ENCODE results near the gene OTUD7B. TPM values are rescaled to one million over a fixed set of nuclear protein-coding genes. Genes with fewer than 3 reads are reported as not detected.

Gene OTUD7B
- total and polyA plus RNA-seq, 10 of the 15 experiments (the other 5 are each of a cell fraction or from before 2014, with no cell fraction given) = 1.7 to 24.9 (median 6.6) TPM

DNA sequence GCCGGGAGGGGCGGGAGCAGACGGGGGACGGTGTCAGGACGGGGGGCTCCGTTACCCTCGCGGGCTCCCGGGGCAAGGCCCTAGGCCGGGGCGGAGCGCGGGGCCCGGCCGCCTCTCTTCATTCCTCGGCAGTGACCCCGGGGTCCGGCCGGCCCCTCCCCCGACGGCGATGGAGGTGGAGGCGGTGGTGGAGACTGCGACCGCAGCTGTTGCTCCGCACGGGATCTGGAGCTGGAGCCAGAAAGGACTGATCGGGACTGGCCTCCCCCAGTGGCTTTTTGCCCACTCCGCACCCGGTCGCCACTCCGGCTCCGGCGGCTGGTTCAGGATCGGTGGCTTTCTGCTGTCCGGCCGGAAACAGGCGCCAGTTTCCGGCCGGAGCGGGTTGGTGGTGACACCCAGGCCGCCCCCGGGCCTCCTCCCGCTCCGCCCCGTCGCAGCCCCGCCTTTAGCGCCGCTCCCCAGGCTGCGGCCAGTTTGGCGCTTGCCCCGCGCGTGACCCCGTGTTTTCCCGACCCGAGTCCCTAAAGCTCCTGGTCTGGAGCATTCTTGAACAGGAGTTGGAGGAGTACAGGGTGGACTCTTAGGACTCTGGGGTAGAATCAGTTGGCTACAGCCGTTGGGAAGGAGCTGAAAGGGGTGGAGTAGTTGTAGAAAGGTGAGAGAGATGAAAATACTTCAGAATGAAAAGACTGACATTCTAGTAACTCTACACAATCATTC, at the start of gene OTUD7B (continued):
- TF ChIP-seq, protein P1, sequence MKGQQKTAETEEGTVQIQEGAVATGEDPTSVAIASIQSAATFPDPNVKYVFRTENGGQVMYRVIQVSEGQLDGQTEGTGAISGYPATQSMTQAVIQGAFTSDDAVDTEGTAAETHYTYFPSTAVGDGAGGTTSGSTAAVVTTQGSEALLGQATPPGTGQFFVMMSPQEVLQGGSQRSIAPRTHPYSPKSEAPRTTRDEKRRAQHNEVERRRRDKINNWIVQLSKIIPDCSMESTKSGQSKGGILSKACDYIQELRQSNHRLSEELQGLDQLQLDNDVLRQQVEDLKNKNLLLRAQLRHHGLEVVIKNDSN (IDR thresholded peaks at IDR 0.05; ENCODE audit: borderline replicate concordance, extremely low read length, insufficient read depth, low read depth, low read length) = no peak
- TF ChIP-seq SMARCA5 (IDR thresholded peaks at IDR 0.05) = peak; percentile 56; the same call in 1 of the 2 replicates
- TF ChIP-seq EGR1 (IDR thresholded peaks at IDR 0.05; ENCODE audit: borderline replicate concordance in 1 of 2, low read depth in 2 of 2, low read length in 2 of 2) = peak; percentile 30 to 96
- TF ChIP-seq RBBP5 (conservative IDR thresholded peaks at IDR 0.05) = 0 out of 2 replicates have a peak, but pooled peaks have one; percentile 49
- 0 out of 2 replicates have a peak, but pooled peaks have one; percentile 34 for TF ChIP-seq CREM (IDR thresholded peaks at IDR 0.05; ENCODE audit: low read depth)
- peak; percentile 60; the same call in 1 of the 2 replicates for TF ChIP-seq CREB1 (IDR thresholded peaks at IDR 0.05; ENCODE audit: low read depth)
- TF ChIP-seq, protein P2, sequence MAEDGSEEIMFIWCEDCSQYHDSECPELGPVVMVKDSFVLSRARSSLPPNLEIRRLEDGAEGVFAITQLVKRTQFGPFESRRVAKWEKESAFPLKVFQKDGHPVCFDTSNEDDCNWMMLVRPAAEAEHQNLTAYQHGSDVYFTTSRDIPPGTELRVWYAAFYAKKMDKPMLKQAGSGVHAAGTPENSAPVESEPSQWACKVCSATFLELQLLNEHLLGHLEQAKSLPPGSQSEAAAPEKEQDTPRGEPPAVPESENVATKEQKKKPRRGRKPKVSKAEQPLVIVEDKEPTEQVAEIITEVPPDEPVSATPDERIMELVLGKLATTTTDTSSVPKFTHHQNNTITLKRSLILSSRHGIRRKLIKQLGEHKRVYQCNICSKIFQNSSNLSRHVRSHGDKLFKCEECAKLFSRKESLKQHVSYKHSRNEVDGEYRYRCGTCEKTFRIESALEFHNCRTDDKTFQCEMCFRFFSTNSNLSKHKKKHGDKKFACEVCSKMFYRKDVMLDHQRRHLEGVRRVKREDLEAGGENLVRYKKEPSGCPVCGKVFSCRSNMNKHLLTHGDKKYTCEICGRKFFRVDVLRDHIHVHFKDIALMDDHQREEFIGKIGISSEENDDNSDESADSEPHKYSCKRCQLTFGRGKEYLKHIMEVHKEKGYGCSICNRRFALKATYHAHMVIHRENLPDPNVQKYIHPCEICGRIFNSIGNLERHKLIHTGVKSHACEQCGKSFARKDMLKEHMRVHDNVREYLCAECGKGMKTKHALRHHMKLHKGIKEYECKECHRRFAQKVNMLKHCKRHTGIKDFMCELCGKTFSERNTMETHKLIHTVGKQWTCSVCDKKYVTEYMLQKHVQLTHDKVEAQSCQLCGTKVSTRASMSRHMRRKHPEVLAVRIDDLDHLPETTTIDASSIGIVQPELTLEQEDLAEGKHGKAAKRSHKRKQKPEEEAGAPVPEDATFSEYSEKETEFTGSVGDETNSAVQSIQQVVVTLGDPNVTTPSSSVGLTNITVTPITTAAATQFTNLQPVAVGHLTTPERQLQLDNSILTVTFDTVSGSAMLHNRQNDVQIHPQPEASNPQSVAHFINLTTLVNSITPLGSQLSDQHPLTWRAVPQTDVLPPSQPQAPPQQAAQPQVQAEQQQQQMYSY (CRISPR knock-in tag; IDR thresholded peaks at IDR 0.05) = no peak
- peak; percentile 74; the same call in 1 of the 2 replicates for TF ChIP-seq SMAD5 (IDR thresholded peaks at IDR 0.05; ENCODE audit: low read depth)
- TF ChIP-seq EZH2 (IDR thresholded peaks at IDR 0.05; ENCODE audit: borderline replicate concordance, control insufficient read depth, low read depth, low read length) = no peak
- peak; percentile 81 for TF ChIP-seq YY1 (IDR thresholded peaks at IDR 0.05; ENCODE audit: low read depth, low read length)
- TF ChIP-seq, protein P3, sequence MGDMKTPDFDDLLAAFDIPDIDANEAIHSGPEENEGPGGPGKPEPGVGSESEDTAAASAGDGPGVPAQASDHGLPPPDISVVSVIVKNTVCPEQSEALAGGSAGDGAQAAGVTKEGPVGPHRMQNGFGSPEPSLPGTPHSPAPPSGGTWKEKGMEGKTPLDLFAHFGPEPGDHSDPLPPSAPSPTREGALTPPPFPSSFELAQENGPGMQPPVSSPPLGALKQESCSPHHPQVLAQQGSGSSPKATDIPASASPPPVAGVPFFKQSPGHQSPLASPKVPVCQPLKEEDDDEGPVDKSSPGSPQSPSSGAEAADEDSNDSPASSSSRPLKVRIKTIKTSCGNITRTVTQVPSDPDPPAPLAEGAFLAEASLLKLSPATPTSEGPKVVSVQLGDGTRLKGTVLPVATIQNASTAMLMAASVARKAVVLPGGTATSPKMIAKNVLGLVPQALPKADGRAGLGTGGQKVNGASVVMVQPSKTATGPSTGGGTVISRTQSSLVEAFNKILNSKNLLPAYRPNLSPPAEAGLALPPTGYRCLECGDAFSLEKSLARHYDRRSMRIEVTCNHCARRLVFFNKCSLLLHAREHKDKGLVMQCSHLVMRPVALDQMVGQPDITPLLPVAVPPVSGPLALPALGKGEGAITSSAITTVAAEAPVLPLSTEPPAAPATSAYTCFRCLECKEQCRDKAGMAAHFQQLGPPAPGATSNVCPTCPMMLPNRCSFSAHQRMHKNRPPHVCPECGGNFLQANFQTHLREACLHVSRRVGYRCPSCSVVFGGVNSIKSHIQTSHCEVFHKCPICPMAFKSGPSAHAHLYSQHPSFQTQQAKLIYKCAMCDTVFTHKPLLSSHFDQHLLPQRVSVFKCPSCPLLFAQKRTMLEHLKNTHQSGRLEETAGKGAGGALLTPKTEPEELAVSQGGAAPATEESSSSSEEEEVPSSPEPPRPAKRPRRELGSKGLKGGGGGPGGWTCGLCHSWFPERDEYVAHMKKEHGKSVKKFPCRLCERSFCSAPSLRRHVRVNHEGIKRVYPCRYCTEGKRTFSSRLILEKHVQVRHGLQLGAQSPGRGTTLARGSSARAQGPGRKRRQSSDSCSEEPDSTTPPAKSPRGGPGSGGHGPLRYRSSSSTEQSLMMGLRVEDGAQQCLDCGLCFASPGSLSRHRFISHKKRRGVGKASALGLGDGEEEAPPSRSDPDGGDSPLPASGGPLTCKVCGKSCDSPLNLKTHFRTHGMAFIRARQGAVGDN (IDR thresholded peaks at IDR 0.05) = peak; percentile 62; the same call in 1 of the 2 replicates
- TF ChIP-seq HDAC2 (IDR thresholded peaks at IDR 0.05) = no peak
- TF ChIP-seq, protein P4, sequence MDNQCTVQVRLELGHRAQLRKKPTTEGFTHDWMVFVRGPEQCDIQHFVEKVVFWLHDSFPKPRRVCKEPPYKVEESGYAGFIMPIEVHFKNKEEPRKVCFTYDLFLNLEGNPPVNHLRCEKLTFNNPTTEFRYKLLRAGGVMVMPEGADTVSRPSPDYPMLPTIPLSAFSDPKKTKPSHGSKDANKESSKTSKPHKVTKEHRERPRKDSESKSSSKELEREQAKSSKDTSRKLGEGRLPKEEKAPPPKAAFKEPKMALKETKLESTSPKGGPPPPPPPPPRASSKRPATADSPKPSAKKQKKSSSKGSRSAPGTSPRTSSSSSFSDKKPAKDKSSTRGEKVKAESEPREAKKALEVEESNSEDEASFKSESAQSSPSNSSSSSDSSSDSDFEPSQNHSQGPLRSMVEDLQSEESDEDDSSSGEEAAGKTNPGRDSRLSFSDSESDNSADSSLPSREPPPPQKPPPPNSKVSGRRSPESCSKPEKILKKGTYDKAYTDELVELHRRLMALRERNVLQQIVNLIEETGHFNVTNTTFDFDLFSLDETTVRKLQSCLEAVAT (IDR thresholded peaks at IDR 0.05) = peak; percentile 47; the same call in 1 of the 2 replicates
- TF ChIP-seq, protein P5, sequence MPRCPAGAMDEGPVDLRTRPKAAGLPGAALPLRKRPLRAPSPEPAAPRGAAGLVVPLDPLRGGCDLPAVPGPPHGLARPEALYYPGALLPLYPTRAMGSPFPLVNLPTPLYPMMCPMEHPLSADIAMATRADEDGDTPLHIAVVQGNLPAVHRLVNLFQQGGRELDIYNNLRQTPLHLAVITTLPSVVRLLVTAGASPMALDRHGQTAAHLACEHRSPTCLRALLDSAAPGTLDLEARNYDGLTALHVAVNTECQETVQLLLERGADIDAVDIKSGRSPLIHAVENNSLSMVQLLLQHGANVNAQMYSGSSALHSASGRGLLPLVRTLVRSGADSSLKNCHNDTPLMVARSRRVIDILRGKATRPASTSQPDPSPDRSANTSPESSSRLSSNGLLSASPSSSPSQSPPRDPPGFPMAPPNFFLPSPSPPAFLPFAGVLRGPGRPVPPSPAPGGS (IDR thresholded peaks at IDR 0.05; ENCODE audit: borderline replicate concordance, insufficient read depth, low read depth, low read length, poor library complexity, severe bottlenecking) = no peak
- peak; percentile 78; the same call in 1 of the 2 replicates for TF ChIP-seq SIN3A (IDR thresholded peaks at IDR 0.05; ENCODE audit: low read depth, low read length)
- TF ChIP-seq GATAD2B (conservative IDR thresholded peaks at IDR 0.05; ENCODE audit: low read depth) = no peak; the same call in none of the 2 replicates
